Trophoblast cell (in vitro differentiated cells and primary cell): ENCODE data around the gene IDH3A.
A peak's percentile ranks its signal among the peaks of the same experiment; 100 is the strongest.

Experiments
- DNase-seq, 2 donors: peaks; one replicate each; pipeline ENCODE4 v3.0.0-alpha.2; 2016
- H2AFZ ChIP-seq: 2 replicates; pipeline ENCODE4 v1.6.1; 2013; ENCODE audit warnings: low read length, moderate library complexity, mild to moderate bottlenecking; ENCODE audit not compliant: insufficient read depth, poor library complexity
- H2AK5ac ChIP-seq: 2 replicates; pipeline ENCODE4 v1.6.1; 2013; ENCODE audit warnings: mild to moderate bottlenecking, low read length
- H2BK120ac ChIP-seq: 2 replicates; pipeline ENCODE4 v1.6.1; 2013; ENCODE audit warnings: low read length, mild to moderate bottlenecking, moderate library complexity; ENCODE audit not compliant: insufficient read depth, poor library complexity
- H2BK12ac ChIP-seq: 2 replicates; pipeline ENCODE4 v1.6.1; 2013; ENCODE audit warnings: mild to moderate bottlenecking, low read length, moderate library complexity
- H2BK5ac ChIP-seq: 2 replicates; pipeline ENCODE4 v1.6.1; 2013; ENCODE audit warnings: low read length, low read depth, moderate library complexity, mild to moderate bottlenecking; ENCODE audit not compliant: poor library complexity
- H3K14ac ChIP-seq: 2 replicates; pipeline ENCODE4 v1.6.1; 2013; ENCODE audit warnings: mild to moderate bottlenecking, low read length
- H3K18ac ChIP-seq: 2 replicates; pipeline ENCODE4 v1.6.1; 2013; ENCODE audit warnings: mild to moderate bottlenecking, low read length
- H3K23ac ChIP-seq: 2 replicates; pipeline ENCODE4 v1.6.1; 2013; ENCODE audit warnings: low read length
- H3K27ac ChIP-seq: 2 replicates; pipeline ENCODE4 v1.5.1; 2013; ENCODE audit warnings: low read depth, mild to moderate bottlenecking, inconsistent platforms, low read length, moderate library complexity
- H3K27me3 ChIP-seq: 2 replicates; pipeline ENCODE4 v1.6.1; 2013; ENCODE audit warnings: inconsistent platforms, mild to moderate bottlenecking, low read length, moderate library complexity; ENCODE audit not compliant: insufficient read depth
- H3K36me3 ChIP-seq, 2 experiments: 1 replicate in 1 of 2; 2 replicates in 1 of 2; pipeline ENCODE4 v1.6.1; 2013; ENCODE audit warnings: low read length in 2 of 2, mild to moderate bottlenecking in 2 of 2, moderate library complexity in 1 of 2; ENCODE audit not compliant: insufficient read depth in 2 of 2, control insufficient read depth in 1 of 2
- H3K4ac ChIP-seq: 2 replicates; pipeline ENCODE4 v1.6.1; 2013; ENCODE audit warnings: low read depth, mild to moderate bottlenecking, low read length, moderate library complexity
- H3K4me1 ChIP-seq, 2 experiments: 1 replicate in 1 of 2; 2 replicates in 1 of 2; pipeline ENCODE4 v1.6.1; 2013; ENCODE audit warnings: low read length in 2 of 2, mild to moderate bottlenecking in 2 of 2, moderate library complexity in 1 of 2; ENCODE audit not compliant: insufficient read depth in 2 of 2, control insufficient read depth in 1 of 2
- H3K4me2 ChIP-seq: 2 replicates; pipeline ENCODE4 v1.6.1; 2013; ENCODE audit warnings: inconsistent platforms, mild to moderate bottlenecking, low read length, moderate library complexity
- H3K4me3 ChIP-seq: 2 replicates; pipeline ENCODE4 v1.5.1; 2013; ENCODE audit warnings: mild to moderate bottlenecking, low read depth, low read length, inconsistent platforms
- H3K79me1 ChIP-seq: one replicate; pipeline ENCODE4 v1.6.1; 2013; ENCODE audit warnings: low read length
- H3K79me2 ChIP-seq: 2 replicates; pipeline ENCODE4 v1.6.1; 2013; ENCODE audit warnings: low read length, mild to moderate bottlenecking; ENCODE audit not compliant: control insufficient read depth, insufficient read depth, poor library complexity
- H3K9ac ChIP-seq: 2 replicates; pipeline ENCODE4 v1.6.1; 2013; ENCODE audit warnings: mild to moderate bottlenecking, low read length
- H3K9me3 ChIP-seq: 2 replicates; pipeline ENCODE4 v1.6.1; 2013; ENCODE audit warnings: low read depth, mild to moderate bottlenecking, control low read depth, inconsistent platforms, low read length; ENCODE audit not compliant: insufficient read depth
- H4K12ac ChIP-seq: 2 replicates; pipeline ENCODE4 v1.6.1; 2013; ENCODE audit warnings: low read depth, mild to moderate bottlenecking, low read length, moderate library complexity
- H4K8ac ChIP-seq: 2 replicates; pipeline ENCODE4 v1.6.1; 2013; ENCODE audit warnings: low read depth, mild to moderate bottlenecking, low read length, moderate library complexity
- H4K91ac ChIP-seq: one replicate; pipeline ENCODE4 v1.6.1; 2013; ENCODE audit warnings: low read depth, mild to moderate bottlenecking, low read length, moderate library complexity
- WGBS: extraction: QIAGEN DNeasy Blood & Tissue Kit; methylation state at CpG from one replicate; pipeline ENCODE4 v1.1.7; 2013; ENCODE audit warnings: missing lambda C conversion rate; ENCODE audit not compliant: insufficient read length, insufficient coverage; ENCODE audit errors: extremely low coverage; 5-methylcytosine and 5-hydroxymethylcytosine counted together

Gene IDH3A

GRCh38 chr15:78105476-78106241 lies 43.5 kb upstream of the IDH3A start:
- H3K4ac ChIP-seq = no peak overlapping the region
- no peak overlapping the region for H2AK5ac ChIP-seq
- no peak overlapping the region for H4K12ac ChIP-seq
- H3K79me2 ChIP-seq = peaks cover 9% of the 10 kb centered on the region
- no peak overlapping the region for H3K4me3 ChIP-seq
- H2BK120ac ChIP-seq = no peak overlapping the region
- H3K23ac ChIP-seq = no peak overlapping the region
- H3K4me2 ChIP-seq = no peak overlapping the region
- H3K79me1 ChIP-seq = peaks cover 27% of the 10 kb centered on the region
- no peaks in the 10 kb centered on the region for H3K36me3 ChIP-seq
- no peak for DNase-seq
- H3K9me3 ChIP-seq = no peaks in the 10 kb centered on the region
- no peak overlapping the region for H2AFZ ChIP-seq
- WGBS = no CpG with 5 or more reads among the region's 16 CpGs
- H2BK12ac ChIP-seq = no peak overlapping the region
- H2BK5ac ChIP-seq = no peak overlapping the region
- no peak overlapping the region for H4K8ac ChIP-seq
- no peak overlapping the region for H3K18ac ChIP-seq
- H3K9ac ChIP-seq = no peak overlapping the region
- H3K27me3 ChIP-seq = no peaks in the 10 kb centered on the region
- H3K14ac ChIP-seq = no peak overlapping the region
- no peak overlapping the region for H3K27ac ChIP-seq
- no peak overlapping the region for H4K91ac ChIP-seq
- H3K4me1 ChIP-seq = peaks cover 32 to 34% of the 10 kb centered on the region in 2 experiments

GRCh38 chr15:78107471-78107870 lies 41.7 kb upstream of the IDH3A start:
- WGBS = no CpG with 5 or more reads among the region's 8 CpGs

GRCh38 chr15:78108300-78109084 lies 40.7 kb upstream of the IDH3A start:
- Histone ChIP-seq H2BK5ac (no peak overlapping the region), H2BK120ac (no peak overlapping the region), H4K8ac (no peak overlapping the region), H3K4me1 (peaks cover 7 to 9% of the 10 kb centered on the region in 2 experiments), H3K18ac (no peak overlapping the region), H2AFZ (no peak overlapping the region), H3K79me2 (peaks cover 1% of the 10 kb centered on the region), H3K36me3 (no peaks in the 10 kb centered on the region), H3K9me3 (no peaks in the 10 kb centered on the region), H3K4ac (no peak overlapping the region), H3K27ac (no peak overlapping the region), H3K79me1 (peaks cover 4% of the 10 kb centered on the region), H3K4me3 (no peak overlapping the region), H4K12ac (no peak overlapping the region), H2BK12ac (no peak overlapping the region), H3K23ac (no peak overlapping the region), H3K14ac (no peak overlapping the region), H2AK5ac (no peak overlapping the region), H3K27me3 (no peaks in the 10 kb centered on the region), H3K9ac (no peak overlapping the region), H4K91ac (no peak overlapping the region), H3K4me2 (no peak overlapping the region)
- WGBS = no CpG with 5 or more reads among the region's 11 CpGs
- DNase-seq = peak; percentile 82 to 91

More at GRCh38 chr15:78107471-78107870, 41.7 kb upstream of the IDH3A start:
- Histone ChIP-seq H3K36me3 (no peaks in the 10 kb centered on the region), H4K12ac (no peak overlapping the region), H3K9ac (no peak overlapping the region), H2AK5ac (no peak overlapping the region), H3K4ac (no peak overlapping the region), H3K4me3 (no peak overlapping the region), H3K27me3 (no peaks in the 10 kb centered on the region), H4K8ac (no peak overlapping the region), H2BK12ac (no peak overlapping the region), H3K4me2 (no peak overlapping the region), H3K14ac (no peak overlapping the region), H3K23ac (no peak overlapping the region), H3K79me2 (peaks cover 6% of the 10 kb centered on the region), H3K27ac (no peak overlapping the region), H3K9me3 (no peaks in the 10 kb centered on the region), H3K79me1 (peaks cover 14% of the 10 kb centered on the region), H2AFZ (no peak overlapping the region), H2BK5ac (no peak overlapping the region), H4K91ac (no peak overlapping the region), H2BK120ac (no peak overlapping the region), H3K18ac (no peak overlapping the region), H3K4me1 (peaks cover 17 to 19% of the 10 kb centered on the region in 2 experiments)
- DNase-seq = no peak

GRCh38 chr15:78109156-78109555 lies 40.0 kb upstream of the IDH3A start:
- Histone ChIP-seq H3K4me2 (no peak overlapping the region), H3K79me2 (no peaks in the 10 kb centered on the region), H3K9ac (no peak overlapping the region), H3K23ac (no peak overlapping the region), H3K4ac (no peak overlapping the region), H3K4me1 (peaks cover under 1 to 2% of the 10 kb centered on the region in 2 experiments), H2BK120ac (no peak overlapping the region), H4K8ac (no peak overlapping the region), H3K79me1 (peaks cover 2% of the 10 kb centered on the region), H2AFZ (no peak overlapping the region), H4K91ac (no peak overlapping the region), H3K36me3 (no peaks in the 10 kb centered on the region), H2BK12ac (no peak overlapping the region), H3K14ac (no peak overlapping the region), H4K12ac (no peak overlapping the region), H2AK5ac (no peak overlapping the region), H3K4me3 (no peak overlapping the region), H3K18ac (no peak overlapping the region), H3K27ac (no peak overlapping the region), H3K9me3 (no peaks in the 10 kb centered on the region), H3K27me3 (no peaks in the 10 kb centered on the region), H2BK5ac (no peak overlapping the region)
- WGBS = no CpG with 5 or more reads among the region's 12 CpGs
- DNase-seq = no peak
